ENCODE measurements around the gene MMD2.

Gene MMD2

DNA sequence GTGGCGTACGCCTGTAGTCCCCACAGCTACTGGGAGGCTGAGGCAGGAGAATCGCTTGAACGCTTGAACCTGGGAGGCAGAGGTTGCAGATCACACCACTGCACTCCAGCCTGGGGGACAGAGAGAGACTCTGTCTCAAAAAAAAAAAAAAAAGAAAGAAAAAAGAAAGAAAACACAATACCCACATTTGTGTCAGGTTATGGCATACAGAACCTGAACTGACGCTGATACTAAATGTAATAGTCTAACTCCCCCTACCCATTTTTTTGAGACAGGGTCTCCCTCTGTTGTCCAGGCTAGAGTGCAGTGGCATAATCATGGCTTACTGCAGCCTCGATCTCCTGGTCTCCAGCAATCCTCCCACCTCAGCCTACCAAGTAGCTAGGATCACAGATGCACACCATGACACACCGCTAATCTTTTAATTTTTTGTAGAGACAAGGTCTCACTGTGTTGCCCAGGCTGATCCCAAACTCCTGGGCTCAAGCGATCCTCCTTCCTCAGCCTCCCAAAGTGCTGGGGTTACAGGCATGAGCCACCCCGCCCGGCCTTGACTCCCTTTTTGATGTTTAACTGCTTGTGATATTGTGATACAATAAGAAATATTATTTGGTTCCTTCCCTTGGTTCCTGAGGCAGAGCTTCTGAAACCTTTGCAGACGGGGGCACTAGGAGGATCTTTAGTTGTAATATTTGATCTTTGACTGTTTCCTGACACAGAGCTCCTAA lies 6.5 kb upstream of the MMD2 start:
- TF ChIP-seq, protein P1, sequence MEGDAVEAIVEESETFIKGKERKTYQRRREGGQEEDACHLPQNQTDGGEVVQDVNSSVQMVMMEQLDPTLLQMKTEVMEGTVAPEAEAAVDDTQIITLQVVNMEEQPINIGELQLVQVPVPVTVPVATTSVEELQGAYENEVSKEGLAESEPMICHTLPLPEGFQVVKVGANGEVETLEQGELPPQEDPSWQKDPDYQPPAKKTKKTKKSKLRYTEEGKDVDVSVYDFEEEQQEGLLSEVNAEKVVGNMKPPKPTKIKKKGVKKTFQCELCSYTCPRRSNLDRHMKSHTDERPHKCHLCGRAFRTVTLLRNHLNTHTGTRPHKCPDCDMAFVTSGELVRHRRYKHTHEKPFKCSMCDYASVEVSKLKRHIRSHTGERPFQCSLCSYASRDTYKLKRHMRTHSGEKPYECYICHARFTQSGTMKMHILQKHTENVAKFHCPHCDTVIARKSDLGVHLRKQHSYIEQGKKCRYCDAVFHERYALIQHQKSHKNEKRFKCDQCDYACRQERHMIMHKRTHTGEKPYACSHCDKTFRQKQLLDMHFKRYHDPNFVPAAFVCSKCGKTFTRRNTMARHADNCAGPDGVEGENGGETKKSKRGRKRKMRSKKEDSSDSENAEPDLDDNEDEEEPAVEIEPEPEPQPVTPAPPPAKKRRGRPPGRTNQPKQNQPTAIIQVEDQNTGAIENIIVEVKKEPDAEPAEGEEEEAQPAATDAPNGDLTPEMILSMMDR (IDR thresholded peaks at IDR 0.05; ENCODE audit: insufficient read depth, low read depth, low read length, missing control alignments), result no peak
- DNase-seq (ENCODE audit: low read depth), result no peak
- H3K4me3 ChIP-seq (ENCODE audit: low read depth, low read length), result no peak overlapping the region

DNA sequence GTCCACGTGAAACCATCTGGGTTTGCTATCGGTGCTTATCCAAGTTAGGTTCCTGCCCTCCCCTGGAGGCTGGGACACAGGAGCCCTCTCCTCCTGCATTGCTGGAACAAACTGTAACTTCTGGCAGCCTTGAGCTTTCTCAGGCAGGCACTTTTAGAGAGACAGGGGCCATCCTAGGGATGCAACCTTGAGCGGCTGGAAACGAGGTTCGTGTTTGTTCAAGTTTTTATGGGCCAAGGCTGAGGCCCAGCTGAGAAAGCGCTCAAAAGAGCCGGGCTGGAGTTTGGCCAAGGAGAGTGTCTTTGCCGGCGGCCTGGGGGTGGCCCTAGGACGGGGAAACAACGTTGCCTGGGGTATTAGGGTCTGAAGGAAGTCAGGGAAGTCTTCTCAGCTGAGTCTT lies 5.5 kb upstream of the MMD2 start:
- TF ChIP-seq, protein P1 (IDR thresholded peaks at IDR 0.05; ENCODE audit: insufficient read depth, low read depth, low read length, missing control alignments), result no peak
- no peak for DNase-seq (ENCODE audit: low read depth)
- H3K4me3 ChIP-seq (ENCODE audit: low read depth, low read length), result no peak overlapping the region

DNA sequence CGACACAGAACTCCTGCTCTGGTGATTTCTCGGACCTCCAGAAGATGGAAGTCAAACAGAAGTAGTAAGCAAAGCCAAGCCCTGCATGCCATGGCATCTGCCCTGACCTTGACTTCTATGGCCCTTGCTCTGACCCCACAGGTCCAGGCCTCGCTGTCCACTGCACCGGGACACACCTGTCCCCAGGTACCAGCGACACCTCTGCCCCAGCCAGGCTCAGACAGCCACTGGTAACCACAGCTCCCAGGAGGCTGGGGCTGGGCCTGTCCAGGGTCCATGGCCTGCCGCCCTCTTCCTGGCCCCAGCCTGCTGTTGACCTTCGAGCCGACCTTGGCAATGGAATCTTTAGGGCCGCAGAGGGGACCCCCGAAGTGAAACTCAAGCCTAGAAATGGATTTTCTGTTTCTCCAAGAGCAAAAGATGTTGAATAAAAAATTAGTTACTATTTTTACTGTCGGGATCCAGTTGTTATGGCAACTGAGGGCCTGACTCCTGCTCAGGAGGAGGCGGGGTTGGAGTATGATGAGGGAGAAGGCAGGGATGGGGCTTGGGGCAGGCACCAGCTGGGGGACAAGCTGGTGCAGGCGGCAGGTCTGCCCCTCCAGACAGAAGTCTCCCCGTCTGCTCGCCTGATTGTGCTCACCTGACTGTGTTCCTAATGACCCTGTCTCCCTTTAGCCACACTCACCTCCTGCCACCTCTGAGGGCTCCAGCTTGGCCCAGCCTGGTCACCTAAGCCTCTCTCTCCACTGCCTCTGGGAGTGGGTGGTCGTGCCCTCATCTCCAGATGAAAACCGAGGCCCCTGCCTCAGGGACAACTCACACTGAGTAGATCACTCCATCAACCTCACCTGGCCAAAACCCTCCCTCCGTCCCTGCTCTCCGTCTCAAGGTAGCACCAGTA lies 4.1 kb upstream of the MMD2 start:
- TF ChIP-seq, protein P1 (IDR thresholded peaks at IDR 0.05; ENCODE audit: insufficient read depth, low read depth, low read length, missing control alignments), result no peak
- no peak overlapping the region for H3K4me3 ChIP-seq (ENCODE audit: low read depth, low read length)
- no peak for DNase-seq (ENCODE audit: low read depth)

DNA sequence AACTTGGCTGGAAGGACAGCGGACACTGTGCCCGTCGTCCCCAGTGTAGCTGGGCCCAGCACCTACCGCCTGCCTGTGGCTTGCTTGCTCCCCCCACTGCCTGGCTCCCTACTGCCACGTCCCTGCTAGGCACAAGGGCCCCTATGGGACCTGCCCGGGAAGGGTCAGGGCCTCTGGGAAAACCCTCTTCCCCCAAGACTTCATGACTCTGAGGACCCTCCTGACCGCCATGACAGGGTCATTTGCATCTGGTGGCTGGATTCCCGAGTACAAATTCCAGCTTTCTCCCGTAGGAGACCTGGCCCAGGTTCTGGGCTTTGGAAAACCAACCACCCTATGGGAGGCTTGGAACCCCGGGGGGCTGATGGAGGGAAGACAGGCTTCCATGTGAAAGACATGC lies 1.4 kb upstream of the MMD2 start:
- H3K4me3 ChIP-seq (ENCODE audit: low read depth, low read length), result no peak overlapping the region
- DNase-seq (ENCODE audit: low read depth), result no peak
- TF ChIP-seq, protein P1 (IDR thresholded peaks at IDR 0.05; ENCODE audit: insufficient read depth, low read depth, low read length, missing control alignments), result no peak

DNA sequence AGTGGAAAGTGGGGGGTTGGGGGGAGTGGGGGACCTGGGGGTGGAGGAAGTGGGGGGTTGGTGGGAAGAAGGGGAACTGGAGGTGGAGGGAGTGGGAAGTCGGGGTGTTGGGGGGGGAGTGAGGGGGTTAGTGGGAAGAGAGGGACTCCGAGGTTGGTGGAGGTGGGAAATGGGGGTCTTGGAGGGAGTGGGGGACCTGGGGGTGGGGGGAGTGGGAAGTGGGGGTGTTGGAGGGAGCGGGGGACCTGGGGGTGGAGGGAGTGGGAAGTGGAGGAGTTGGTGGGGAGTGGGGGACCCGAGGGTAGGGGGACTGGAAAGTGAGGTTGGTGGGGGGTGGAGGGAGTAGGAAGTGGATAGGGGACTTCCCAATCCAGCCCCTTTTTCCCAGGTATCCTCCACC lies 906 bp upstream of the MMD2 start:
- DNase-seq (ENCODE audit: low read depth), result no peak
- TF ChIP-seq, protein P1 (IDR thresholded peaks at IDR 0.05; ENCODE audit: insufficient read depth, low read depth, low read length, missing control alignments), result no peak
- no peak overlapping the region for H3K4me3 ChIP-seq (ENCODE audit: low read depth, low read length)

DNA sequence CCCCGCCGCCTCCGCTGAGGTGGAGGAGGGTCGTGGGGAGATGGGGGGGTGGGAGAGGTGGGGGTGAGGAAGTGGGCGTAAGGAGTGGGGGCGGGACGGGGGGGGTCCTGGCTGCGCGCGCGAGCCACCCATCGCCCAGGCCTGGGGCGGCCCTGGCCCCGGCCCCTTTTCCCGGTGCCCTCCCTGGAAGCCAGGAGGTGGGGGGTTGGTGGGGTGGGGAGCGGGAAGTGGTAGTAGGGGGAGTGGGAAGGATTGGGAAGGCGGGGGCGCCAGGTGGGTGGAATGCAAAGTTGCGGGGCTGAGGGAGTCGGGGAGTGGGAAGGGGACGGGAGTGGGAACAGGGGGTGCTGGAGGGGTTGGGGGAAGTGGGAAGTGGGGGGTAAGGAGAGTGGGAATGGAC lies 319 bp upstream of the MMD2 start:
- no peak for DNase-seq (ENCODE audit: low read depth)
- TF ChIP-seq, protein P1 (IDR thresholded peaks at IDR 0.05; ENCODE audit: insufficient read depth, low read depth, low read length, missing control alignments), result no peak
- no peak overlapping the region for H3K4me3 ChIP-seq (ENCODE audit: low read depth, low read length)

All from GM12865 (cell line).